Hematopoietic multipotent progenitor cell treated with erythropoietin and hydrocortisone succinate and interleukin-3 and kit ligand, for 4 days (in vitro differentiated cells): Measurements from ENCODE around the gene ZMAT5.

Experiments used
- DNase-seq: peaks from one replicate; pipeline ENCODE4 v3.0.0-alpha.2; 2015

ZMAT5 gene

GRCh38 chr22:29726512-29727130 is 40.2 kb downstream of the ZMAT5 start:
- no peak for DNase-seq

GRCh38 chr22:29726106-29726505 is 40.7 kb downstream of the ZMAT5 start:
- peak; percentile 64 for DNase-seq

- no peak for DNase-seq
Measured at GRCh38 chr22:29724843-29725242, 42.0 kb downstream of the ZMAT5 start.

- DNase-seq, result no peak
Measured at GRCh38 chr22:29723766-29724165, 43.0 kb downstream of the ZMAT5 start.

- no peak for DNase-seq
Measured at GRCh38 chr22:29722587-29722986, 44.2 kb downstream of the ZMAT5 start.

DNA sequence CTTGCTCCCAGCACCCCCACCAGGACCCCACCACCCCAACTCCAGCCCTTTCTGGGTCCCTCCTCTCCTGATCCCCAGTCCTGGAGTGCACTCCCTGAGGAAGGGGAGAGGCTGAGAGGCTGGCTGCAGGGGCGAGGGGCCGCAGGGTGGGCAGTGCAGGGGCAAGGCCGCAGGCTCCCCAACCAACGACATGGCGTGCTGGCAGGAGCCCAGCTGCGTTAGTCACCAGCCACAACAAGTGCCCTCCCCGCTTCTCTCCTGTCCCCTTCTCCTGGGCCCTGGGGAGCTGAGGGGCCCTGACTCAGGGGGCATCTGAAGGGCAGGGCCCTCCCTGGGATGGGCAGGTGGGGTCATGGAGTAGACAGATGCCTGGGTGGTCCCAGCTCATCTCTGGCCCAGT is 44.7 kb downstream of the ZMAT5 start:
- DNase-seq, result peak; percentile 51

DNA sequence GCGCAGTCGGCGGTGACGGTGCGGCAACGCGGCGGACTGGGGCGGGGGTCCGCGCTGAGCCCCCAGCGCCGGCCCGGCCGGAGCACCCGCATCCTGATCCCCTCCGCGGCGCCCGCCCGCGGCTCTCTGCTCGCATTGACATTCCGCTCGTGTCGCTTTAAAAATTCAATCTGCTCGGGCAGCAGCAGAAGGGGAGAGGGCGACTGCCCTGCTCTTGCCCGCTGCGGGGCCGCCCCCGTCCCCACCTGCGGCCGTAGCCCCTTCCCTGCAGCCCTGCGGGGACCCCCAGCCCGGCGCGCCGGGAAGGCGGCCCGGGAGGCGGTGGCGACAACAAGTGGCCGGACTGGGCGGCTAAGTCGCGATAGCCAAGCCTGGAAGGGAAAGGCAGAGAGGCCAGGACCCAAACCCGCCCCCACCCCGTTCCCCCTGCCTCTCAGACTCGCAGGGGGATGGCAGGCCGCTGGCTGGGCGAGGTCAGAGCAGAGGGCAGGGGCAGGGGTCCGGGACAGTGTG is 45.9 kb downstream of the ZMAT5 start:
- DNase-seq, result peak; percentile 25

- DNase-seq, result peak; percentile 57
Measured at GRCh38 chr22:29719899-29720645, 46.7 kb downstream of the ZMAT5 start, which contains the start of gene CABP7. TSS of gene CABP7 (plus strand) at chr22:29720003. CDS start at chr22:29720425, 422 bp downstream.

- DNase-seq, result no peak
Measured at GRCh38 chr22:29718949-29719898, 47.6 kb downstream of the ZMAT5 start.

GRCh38 chr22:29717789-29718188 is 49.0 kb downstream of the ZMAT5 start:
- DNase-seq, result no peak

DNA sequence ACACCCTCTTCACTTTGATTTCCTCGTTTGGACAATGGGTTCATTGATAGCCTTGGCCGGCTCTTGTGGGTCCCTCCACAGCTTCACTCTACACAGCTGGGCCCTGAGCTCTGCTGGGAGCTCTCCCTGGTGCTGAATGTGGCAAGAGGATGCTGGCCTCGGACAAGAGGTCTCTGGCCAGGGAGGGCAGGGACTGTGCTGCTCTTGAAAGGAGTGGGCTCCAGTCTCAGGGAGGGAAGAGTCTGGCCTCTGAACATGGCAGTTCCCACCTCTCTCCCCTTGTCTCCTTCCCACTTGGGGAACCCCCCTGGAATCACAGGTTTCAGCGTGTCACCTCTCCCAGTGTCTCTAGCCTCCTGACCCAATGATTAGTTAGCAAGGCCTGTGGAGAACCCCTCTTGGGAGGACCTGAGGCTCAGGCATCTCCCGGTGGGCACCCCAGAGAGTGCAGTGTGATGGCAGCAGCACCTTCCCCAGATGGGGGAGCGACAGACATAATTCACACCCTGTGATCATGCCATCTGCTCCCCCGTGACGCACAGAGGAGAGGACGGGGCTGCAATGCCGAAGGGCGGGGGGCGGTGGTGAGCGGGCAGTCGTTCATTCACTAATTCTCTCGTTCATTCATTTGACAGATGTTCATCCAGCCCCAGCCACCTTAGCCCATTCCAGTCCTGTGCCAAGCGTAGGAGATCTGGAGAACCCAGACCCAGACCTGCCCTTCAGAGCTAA is 49.8 kb downstream of the ZMAT5 start:
- peak; percentile 89 for DNase-seq

DNA sequence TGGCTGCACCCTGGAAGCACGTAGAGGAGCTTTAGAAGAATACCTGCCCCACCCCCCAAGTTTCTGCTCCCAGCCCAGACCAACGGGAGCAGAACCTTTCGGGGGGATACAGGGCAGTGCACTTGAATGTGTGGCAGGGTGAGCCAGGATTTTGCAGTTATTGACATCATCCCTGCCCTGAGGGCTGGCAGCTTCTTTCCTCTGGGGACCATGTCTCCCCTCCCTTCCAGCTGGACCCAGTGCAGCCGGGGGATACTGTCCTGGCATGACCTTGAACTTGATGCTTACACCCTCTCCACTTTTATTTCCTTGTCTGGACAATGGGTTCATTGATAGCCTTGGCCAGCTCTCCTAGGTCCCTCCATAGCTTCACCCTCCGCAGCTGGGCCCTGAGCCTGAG is 51.1 kb downstream of the ZMAT5 start:
- no peak for DNase-seq

DNA sequence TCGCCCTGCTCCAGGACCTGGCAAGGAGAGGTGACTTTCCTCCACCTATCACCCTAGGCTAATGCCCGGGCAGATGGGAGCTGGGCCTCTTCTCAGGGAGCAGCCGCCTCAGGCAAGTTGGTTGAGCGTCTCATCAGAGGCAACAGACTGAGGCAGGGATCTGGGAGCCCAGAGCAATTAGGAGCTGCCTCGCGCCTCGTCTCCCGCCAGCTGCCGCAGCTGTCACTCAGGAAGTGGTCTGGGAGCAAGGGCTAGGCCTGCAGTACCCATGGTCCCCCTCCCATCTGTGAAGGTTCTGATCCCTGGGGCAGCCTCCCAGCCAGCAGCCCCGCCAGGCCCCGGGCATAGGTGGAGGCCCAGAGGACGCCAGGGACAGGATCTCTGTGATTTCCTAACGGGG is 51.6 kb downstream of the ZMAT5 start:
- DNase-seq, result no peak

- no peak for DNase-seq
Measured at GRCh38 chr22:29713156-29713727, 53.6 kb downstream of the ZMAT5 start.

DNA sequence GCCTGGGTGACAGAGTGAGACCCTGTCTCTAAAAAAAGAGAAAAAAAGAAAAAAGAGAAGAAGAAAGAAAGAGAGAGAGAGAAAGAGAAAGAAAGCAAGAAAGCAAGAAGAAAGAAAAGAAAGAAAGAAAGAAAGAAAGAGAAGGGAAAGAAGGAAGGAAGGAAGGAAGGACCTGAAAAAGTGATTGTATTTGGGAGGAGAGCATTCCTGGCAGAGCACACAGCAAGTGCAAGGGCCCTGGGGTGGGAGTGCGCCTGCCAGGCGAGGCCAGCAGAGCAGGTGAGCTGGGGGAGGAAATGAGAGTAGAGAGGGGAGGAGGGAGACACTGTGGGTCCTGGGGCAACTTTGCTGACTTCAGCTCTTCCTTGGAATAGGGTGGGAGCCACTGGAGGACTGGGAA is 54.7 kb downstream of the ZMAT5 start:
- DNase-seq, result no peak

GRCh38 chr22:29710922-29711593 is 55.7 kb downstream of the ZMAT5 start:
- DNase-seq, result peak; percentile 23

DNA sequence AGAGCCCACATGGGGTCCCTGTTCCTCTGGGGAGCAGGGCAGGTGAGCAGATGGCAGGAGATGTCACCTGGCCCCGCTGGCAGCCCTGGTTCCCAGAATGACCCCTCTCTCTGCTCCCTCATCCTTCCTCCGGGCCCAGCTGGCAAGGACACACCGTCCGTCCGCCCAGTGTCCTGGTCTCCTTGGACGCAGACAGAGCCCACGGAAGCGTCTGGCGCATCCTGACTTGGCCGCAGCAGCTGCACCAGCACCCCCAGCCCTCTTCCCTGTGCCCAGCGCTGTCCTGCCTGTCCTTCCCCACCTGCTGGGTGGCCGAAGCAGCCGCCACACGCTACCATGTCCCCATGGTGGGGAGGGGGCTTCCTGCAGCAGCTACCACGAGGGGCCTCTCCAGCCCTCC is 56.6 kb downstream of the ZMAT5 start:
- no peak for DNase-seq

GRCh38 chr22:29707471-29707870 is 59.3 kb downstream of the ZMAT5 start:
- no peak for DNase-seq

DNA sequence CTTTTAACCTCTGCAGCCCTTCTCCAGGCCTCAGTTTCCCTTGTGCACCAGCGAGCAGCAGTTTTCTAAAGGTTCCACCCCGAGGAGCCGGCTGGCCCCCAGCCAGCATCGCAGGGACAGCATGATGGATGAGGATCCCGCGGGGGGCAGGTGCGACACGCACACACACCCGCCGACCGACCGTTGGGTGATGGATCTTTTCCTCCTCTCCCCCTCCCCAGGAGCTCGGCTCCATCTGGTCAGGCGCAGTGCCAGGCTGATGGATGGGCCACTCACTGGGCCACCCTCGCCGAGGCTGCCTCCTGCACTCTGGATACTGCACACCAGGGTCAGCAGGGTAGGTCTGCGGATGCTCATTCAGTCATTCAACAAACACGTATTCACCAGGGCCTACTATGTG is 59.8 kb downstream of the ZMAT5 start:
- no peak for DNase-seq

GRCh38 chr22:29706486-29706885 is 60.3 kb downstream of the ZMAT5 start:
- DNase-seq, result no peak

GRCh38 chr22:29705651-29706050 is 61.2 kb downstream of the ZMAT5 start:
- no peak for DNase-seq
